HG02938 (cell line): Measurements from ENCODE around the gene TOMM70.

ENCODE experiments used
- ATAC-seq: cut with Tn5 transposase; IDR thresholded peaks from one replicate; pipeline ENCODE4 v1.9.1; 2021; ENCODE audit warnings: mild to moderate bottlenecking, moderate library complexity; ENCODE audit not compliant: unreplicated experiment

The TOMM70 gene

DNA sequence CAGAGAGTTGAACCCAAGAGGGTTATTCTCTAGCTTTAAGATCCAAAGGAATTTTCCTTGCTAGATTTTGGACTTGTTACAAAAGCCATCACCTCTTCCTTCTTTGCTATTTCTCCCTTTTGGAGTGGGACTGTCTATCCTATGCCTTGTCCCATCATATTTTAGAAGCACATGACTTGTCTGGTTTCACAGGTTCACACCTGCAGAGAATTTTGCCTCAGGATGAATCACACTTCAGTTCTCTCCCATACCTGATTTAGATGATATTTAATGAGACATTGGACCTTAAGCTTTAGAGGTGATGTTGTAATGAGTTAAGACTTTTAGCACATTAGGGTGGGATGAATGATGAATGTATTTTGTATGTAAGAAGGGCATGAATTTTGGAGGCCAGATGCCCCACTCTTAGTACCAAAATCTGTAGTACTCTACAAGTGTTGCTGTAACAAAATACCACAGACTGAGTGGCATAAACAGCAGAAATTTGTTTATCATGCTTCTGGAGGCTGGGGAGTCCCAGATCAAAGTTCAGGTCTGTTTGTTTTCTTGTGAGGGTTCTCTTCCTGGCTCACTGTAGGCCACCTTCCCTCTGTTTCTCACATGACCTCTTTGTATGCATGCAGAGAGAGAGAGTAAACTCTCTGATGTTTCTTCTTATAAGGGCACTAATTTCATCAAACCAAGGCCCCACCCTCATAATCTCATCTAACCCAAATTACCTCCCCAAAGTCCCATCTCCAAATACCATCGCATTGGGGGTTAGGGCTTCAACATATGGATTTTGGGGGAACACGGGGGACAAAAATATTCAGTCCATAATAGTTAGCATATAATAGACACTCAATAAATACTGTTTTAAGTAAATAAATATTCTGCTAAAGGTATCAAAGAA, 10.4 kb upstream of the TOMM70 start:
- ATAC-seq: no peak

DNA sequence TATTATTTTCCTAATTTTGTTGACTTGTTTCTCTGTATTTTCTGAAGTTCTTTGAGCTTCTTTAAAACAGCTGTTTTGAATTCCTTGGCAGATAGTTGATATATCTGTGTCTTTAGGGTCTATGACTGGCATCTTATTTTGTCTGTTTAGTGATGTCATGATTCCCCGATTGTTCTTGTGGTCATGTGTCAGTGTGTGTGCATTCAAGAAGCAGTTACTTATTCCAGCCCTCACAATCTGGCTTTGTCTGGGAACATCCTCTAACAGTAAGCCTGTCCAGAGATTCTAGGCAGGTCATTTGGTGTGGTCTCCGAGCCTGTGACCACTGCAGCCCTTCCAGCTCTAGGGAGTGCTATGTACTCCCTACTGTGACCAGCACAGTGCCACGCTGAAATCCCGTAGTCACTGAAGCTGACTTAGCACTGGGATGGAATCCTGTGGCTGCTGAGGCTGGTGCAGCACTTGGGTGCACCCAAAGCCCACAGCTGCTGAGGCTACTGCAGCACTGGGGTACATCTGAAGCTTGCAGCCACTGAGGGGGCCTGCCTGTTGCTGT, 7.2 kb upstream of the TOMM70 start:
- ATAC-seq: no peak

DNA sequence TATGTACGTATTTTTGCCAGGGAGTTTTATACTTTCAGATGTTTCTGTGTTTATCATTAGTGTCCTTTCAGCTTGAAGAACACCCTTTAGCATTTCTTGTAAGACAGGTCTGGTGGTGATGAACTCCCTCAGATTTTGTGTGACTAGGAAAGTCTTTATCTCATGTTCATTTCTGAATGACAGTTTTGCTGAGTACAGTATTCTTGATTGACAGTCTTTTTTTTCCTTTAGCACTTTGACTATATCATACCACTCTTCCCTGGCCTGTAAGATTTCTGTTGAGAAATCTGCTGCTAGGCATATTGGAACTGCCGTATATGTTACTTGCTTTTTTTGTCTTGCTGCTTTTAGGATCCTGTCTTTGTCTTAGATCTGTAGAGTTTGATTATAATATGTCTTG, 6.3 kb upstream of the TOMM70 start:
- ATAC-seq: no peak

DNA sequence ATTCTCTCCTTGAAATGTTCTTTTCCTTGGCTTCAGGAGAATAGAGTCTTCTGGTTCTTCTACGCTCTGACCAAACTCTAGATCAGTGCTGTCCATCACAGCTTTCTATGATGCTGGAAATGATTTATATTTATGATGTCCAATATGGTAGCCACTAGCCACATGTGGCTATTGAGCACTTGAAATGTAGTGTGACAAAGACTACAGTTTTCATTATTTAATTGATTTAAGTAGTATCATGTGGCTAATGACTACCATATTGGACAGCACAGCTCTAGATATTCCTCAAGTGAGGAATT, 3.3 kb upstream of the TOMM70 start:
- no peak for ATAC-seq

DNA sequence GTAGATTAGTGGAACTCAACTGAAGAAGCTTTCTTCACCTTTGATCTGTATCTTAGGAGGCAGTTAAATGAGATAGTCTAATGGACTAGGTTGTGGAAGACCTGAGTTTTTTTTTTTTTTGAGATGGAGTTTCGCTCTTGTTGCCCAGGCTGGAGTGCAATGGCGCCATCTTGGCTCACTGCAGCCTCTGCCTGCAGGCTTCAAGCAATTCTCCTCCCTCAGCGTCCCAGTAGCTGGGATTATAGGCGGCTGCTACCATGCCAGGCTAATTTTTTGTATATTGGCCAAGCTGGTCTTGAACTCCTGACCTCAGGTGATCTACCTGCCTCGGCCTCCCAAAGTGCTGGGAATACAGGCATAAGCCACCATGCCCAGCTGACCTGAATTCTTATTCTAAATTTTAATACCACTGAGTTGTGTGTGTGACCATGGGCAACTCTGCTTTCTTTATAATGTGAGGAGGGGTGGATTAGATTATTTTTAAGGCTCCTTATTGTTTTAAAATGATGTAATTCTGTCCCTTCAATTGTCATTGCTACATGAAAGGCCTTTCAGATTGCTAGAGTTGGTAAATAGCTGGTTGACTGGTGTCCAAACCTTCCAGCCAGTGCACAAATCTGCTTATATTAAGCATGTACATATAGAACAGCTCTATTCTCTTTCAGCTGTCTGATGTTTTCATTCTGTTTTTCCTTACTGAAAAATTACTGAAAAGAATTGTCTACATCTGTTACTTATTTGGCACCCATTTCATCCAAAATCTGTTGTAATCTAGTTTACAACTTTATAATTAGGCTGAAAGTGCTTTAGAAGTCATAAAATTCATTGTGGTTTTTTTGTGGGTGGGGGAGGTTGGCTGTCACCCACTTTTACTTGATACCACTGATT, 2.7 kb upstream of the TOMM70 start:
- no peak for ATAC-seq

DNA sequence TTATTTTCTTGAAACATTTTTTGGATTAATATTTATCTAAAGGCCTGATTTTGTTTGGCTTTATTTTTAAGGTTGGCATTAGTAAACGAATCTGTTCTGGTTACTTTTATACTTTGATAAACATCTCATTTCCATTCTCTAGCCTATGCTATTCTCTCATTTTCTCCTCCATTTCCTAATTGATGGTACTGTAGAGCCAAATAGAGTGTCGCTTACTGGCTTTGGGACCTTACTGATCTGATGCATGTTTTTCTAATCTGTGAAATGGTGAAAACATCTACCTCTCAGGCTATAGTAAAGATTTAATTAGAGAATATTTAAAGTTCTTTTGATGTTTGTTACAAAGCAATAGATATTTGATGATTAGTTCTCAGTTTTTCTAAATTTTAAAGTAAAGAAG, 2.0 kb upstream of the TOMM70 start:
- no peak for ATAC-seq

DNA sequence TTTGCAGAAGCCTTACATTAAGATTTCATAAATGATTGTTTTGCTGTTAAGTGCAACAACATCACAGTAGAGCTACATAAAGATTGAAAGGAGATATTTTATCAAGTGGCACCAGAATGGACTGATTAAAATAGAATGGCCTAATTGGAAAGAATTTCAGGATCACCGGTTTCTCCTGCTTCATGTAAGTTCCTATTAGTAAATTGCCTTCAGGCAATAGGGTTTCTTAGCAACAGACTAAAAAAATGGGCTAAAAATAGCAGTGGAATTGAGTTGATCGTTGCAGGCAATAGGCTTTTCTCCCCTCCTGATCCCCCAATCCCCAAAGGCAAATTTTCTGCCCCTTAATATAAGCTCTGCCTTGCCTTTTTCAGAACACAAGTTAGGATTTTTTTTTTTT, 1.4 kb upstream of the TOMM70 start:
- ATAC-seq: no peak

DNA sequence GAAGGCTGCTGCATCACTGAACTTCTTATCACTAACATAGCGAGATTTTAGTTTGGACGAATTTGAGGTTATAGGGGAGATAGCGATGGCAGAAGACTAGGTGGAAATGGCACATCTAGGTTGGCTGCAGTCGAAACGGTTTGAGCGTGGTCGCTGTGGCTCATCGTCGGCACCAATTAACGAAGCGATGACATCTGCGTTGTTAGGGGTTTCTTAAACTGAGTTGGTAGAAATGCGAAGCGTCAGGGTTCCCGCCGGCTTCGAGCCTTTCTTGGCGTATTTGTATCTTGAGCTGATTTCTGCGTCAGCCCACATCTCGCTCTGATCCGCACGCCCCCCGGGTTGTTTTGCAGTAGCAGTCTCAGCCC, 769 bp upstream of the TOMM70 start:
- peak; percentile 14 for ATAC-seq

DNA sequence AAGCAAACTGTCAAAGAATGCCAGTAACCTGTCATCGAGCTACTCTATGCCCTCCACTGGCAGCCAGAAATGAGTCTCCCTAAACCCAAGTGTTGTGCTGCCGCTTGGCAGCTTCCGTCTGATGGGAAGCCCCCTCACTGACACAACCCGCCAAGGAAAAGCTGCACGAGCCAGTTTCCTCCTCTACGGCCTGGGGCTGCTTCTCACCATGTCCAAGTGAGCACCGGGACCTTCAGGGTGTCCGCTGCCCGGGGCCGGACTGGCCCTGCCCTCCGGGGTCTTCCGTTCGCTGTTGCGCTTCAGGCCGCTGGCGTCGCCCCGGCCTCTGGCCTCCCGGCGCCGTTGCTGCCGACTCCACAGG, 490 bp downstream of the TOMM70 start:
- ATAC-seq: peak; percentile 16

DNA sequence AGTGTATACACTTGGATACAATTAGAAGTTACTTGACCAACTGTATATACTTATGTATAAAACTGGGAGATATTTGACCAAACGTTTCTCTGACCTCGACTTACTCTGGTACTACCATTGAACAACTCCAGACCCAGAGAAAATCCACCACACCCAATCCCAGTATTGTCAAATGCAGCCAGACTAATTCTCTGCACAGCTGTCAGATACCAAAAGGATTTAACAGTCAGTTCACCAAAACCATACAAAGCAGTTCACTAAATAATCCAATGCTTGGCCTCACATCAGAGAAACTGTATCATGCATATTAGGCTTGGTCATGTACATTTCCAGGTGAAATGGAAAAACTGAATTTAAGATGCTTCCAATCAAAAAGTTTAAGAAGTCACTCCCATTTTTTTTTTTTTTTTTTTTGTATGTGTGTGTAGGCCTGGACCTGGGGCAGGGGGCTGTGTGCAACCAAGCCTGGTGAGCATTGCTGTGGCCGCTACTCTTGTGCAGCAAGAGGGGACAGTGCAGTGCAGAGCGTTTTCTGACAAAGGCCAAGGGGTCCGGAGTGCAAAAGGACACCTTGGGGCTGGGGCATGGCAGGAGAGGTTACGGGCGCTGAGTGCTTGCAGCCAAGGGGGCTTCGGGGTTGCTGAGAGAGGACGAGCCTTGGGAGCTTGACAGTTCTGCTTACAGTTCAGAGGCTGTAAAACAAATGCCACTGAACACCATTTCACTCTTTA, 1.4 kb downstream of the TOMM70 start:
- no peak for ATAC-seq

DNA sequence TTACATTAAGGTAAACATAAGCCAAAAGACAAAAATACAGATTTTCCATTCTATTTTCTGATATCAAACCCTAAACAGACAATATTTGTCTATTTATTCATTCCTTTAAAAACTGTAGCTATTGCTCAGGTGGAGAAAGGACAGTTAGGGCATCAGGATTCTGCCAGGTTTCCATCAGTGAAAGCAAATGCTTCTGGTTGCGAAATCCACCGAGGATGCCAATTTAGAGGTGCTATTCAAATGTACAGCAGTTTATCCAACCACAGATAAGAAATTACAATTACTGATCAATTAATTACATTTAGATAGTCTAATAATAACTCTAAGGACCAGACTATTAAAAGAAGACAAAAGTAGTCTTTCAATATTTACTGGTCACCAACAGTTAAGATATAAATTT, 3.9 kb downstream of the TOMM70 start:
- ATAC-seq: no peak

DNA sequence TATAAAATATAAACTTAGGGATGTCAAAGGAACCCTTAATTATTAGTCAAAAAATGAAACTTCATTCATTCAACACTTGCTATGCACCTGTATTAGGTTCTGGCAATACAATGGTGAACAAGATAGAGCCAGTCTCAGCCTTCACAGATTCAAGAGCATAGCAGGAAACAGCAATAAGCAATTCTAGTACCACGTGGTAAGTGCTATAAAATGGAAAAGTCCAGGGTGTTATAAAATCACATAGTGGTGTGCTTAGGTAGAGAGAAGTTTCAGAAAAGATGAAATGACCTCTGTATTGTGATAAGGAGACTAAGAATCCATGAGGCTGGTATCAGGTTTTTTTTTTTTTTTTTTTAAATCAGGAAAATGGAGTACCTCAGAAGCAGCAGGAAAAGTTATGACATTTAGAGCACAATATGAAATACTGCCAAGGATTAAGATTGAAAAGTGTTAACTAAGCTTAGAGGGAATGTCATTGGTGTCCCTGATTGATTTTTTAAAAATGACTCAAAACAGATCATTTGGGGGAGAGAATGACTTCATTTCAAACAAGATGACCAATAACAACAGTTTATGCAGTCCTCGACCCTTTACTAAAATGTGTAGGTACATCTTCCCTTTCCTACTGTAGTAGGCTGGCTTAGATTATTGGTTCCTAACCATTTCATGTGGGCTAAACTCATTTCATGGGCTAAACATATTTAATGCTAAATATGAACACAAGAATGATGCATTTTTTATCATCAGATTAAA, 5.0 kb downstream of the TOMM70 start:
- no peak for ATAC-seq

DNA sequence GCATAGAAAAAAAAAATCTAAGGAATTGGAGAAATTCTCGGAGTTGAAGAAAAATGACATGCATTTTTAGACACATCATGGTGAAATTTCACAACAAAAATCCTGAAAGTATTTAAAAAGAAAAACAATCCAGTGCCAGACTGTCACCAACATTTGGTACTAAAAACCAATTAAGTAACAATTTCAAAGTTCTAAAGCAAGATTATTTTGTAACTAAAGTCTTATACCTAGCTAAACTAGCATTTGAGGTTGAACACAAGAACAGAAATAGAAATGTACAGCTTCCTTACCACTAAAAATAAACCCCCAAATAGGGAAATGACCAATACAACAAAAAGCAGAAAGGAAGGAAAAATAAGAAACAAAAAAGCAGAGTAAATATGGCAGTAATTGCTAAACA, 11.9 kb downstream of the TOMM70 start:
- no peak for ATAC-seq

DNA sequence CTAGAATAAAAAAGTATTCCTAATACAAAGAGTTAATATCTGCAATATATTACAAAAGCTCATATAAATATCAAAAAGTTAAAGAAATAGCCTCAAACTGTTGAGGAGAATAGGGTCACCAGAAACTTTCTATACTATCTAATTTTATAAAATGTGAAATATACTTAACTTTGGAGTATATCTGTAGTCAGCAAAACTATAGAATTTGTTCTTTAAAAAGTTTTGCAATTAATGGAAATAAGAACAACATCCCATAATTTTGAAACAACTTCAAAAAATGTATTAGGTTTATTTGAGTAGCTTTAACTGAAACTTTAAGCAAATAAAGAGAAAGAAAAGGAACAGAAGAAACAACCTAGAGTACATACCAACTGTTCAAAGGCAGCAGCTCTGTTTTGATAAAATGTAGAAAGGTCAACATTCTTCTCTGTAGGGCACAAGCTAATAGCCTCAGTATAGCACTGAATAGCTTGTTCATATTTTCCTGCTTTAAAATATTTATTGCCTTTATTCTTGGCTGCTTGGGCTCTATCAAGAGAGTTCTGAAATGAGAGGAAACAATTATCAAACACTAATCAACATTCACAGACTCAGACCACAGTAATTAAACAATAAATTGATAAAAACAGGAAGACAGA, 14.3 kb downstream of the TOMM70 start:
- no peak for ATAC-seq

DNA sequence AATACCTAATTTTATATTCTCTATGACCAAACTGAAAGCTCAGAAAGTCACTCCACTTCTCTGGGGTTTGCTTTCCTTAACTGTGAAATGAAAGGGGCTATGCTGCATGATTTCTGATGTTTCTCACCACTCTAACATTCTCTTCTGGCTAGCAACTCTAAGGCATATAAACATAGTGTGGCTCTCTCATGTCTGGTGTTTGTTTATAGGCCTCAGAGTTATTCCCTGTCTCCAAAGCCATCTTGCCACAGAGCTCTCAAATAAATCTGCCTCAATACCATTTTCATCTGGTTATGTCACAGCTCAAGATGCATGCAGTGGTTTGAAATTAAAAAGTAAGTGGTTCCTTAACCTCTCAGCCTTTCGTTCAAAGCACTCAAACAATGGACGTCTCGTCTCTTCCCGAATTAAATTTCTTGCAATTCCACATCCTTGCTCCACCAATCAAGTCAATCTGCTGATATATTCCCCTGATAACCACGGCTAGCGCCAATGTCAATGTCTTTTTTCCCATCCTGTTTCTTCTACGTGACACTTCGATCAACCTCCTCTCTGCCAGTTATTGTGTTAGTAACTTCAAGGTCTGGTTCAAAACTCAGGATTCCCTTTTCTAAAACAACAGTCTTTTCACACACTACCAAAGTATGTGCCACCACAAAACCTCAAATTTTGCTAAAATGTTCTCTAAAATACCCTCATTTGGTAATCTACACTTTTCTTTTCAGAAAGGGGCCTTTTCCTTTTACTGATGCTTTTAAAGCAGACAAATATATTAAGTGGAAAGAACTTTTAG, 16.0 kb downstream of the TOMM70 start:
- ATAC-seq: no peak

DNA sequence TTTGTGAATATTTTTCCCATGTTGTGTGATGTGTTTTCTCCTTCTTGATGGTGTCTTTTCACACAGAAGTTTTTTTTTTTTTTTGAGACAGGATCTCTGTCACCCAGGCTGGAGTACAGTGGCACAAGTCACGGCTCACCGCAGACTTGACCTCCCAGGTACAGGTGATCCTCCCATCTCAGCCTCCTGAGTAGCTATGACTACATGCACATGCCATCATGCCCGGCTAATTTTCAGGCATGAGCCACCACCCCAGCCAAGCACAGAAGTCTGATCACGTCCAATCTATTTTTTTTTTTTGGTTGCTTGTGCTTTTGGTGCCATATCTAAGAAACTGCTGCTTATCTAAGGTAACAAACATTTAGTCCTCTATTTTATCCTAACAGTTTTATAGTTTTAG, 24.6 kb downstream of the TOMM70 start:
- no peak for ATAC-seq

DNA sequence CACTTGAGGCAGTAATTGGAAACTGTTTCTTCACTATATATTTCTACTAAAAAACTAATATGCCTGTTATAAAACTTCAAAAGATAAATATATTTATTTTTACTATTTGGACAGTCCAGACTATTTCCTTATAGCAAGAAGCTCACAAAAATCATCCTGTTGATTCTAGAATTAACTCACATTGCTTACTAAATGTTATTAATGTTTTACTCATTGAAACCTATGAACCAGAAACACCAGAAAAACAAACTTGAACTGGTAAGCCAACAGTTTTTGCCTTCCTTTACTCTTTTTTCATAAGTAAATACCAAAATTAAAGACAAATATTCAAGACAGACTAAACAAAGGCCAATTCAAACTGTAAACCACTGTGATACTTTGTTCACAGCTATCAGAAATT, 26.4 kb downstream of the TOMM70 start:
- ATAC-seq: no peak

DNA sequence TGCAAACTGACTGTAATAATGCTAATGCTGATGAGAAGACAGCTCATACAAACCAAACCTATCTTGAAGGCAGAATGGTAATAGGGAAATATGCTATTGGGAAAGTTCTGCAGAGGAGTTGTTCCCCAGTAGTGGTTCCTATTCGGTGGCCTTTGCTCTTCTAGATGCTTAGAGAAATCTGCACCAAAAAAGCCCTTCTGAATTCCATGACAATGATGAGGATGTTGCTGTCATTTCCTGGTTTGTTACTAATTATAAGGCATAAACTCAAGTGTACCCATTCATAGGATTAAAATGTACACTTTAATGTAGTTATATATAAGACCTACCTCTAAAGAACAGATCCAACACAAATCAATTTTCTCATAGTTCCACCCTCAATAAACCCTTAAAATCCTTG, 30.1 kb downstream of the TOMM70 start:
- ATAC-seq: no peak

DNA sequence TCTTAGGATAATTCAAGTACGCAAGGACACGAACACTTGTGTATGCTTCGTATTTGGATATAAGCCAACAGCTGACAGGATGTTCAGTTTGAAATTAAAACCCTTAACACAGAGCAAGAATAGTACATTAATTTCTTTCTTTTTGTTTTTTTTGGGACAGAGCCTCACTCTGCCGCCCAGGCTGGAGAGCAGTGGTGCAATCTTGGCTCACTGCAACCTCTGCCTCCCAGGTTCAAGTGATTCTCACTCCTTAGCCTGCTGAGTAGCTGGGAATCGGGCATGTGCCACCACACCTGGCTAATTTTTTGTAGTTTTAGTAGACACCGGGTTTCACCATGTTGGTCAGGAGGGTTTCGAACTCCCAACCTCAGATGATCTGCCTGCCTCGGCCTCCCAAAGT, 32.4 kb downstream of the TOMM70 start:
- ATAC-seq: no peak
